Upper lobe of left lung (tissue), 6 donors: ENCODE results near the gene AAK1. TPM values are rescaled to one million over a fixed set of nuclear protein-coding genes. Genes with fewer than 3 reads are reported as not detected.
A peak's percentile ranks its signal among the peaks of the same experiment; 100 is the strongest.

Source experiments
- ATAC-seq, 2 donors: fragments of 200-7000 bp; cut with Tn5 transposase; one replicate each; pipeline ENCODE4 v1.9.1; 2022; ENCODE audit warnings: mild to moderate bottlenecking in 2 of 2, moderate library complexity in 2 of 2; ENCODE audit not compliant: low FRiP score in 2 of 2
- DNase-seq, 2 donors: peaks; one replicate each; pipeline ENCODE4 v3.0.0-alpha.2; 2019 to 2020
- H3K27ac ChIP-seq, 4 donors: fragments of 200-600 bp; sonication (generic); one replicate each; pipeline ENCODE4 v1.5.1; 2016 to 2019
- H3K27me3 ChIP-seq, 4 donors: fragments of 200-600 bp; sonication (generic); one replicate each; pipeline ENCODE4 v1.5.1; 2017 to 2019
- H3K36me3 ChIP-seq, 4 donors: fragments of 200-600 bp; sonication (generic); one replicate each; pipeline ENCODE4 v1.5.1; 2016 to 2019
- H3K4me1 ChIP-seq, 4 donors: fragments of 200-600 bp; sonication (generic); one replicate each; pipeline ENCODE4 v1.5.1; 2018 to 2019
- H3K4me3 ChIP-seq, 4 donors: fragments of 200-600 bp; sonication (generic); one replicate each; pipeline ENCODE4 v1.5.1; 2017 to 2019; ENCODE audit warnings: mild to moderate bottlenecking in 2 of 4, moderate library complexity in 1 of 4
- H3K9me3 ChIP-seq, 4 donors: fragments of 200-600 bp; sonication (generic); one replicate each; pipeline ENCODE4 v1.5.1; 2018 to 2019
- CTCF ChIP-seq, 6 experiments: fragments of 450-650 bp in 4 of 6; fragments of 200-600 bp in 2 of 6; sonication (generic) in 2 of 6; IDR thresholded peaks; one replicate each; pipeline ENCODE4 v1.5.1; 2016 to 2019; ENCODE audit warnings: antibody characterized with exemption in 6 of 6
- EP300 ChIP-seq, 4 donors: sonication (generic); formaldehyde crosslinking; IDR thresholded peaks; one replicate each; pipeline ENCODE4 v1.5.1; 2017; ENCODE audit warnings: antibody characterized with exemption in 4 of 4, control low read depth in 2 of 4
- POLR2A ChIP-seq, 4 donors: fragments of 450-650 bp; IDR thresholded peaks; one replicate each; pipeline ENCODE4 v1.5.1; 2016 to 2017; ENCODE audit warnings: antibody characterized with exemption in 4 of 4, mild to moderate bottlenecking in 2 of 4
- POLR2AphosphoS5 ChIP-seq, 2 donors: sonication (generic); formaldehyde crosslinking; IDR thresholded peaks; one replicate each; pipeline ENCODE4 v1.5.1; 2017; ENCODE audit warnings: antibody characterized with exemption in 2 of 2
- WGBS, 2 donors: methylation state at CpG; one replicate each; pipeline ENCODE4 v1.1.5; 2017 to 2018; 5-methylcytosine and 5-hydroxymethylcytosine counted together
- total RNA-seq, 6 donors: library from RNA; depleted of rRNA in 4 of 6; stranded (reverse); fragments of >200 nt in 4 of 6; gene quantifications; one replicate each; pipeline versions ENCODE4 v1.1.0 to v1.2.1, GENCODE V29; 2016 to 2021
- donor health status: DM: no; HTN: no; CAD: no; lungs with moderate emphysema.
- donor health status: DM: no; HTN: yes; CAD: no; lungs with severe emphysema.

Gene AAK1
- total RNA-seq, 6 donors from 2014 or later, result 45.1 to 105 (median 58.8) TPM

GRCh38 chr2:69603146-69603743, 40.3 kb downstream of the AAK1 start:
- Histone ChIP-seq H3K4me1 (peaks cover 0 to 12% (median under 1%) of the 10 kb centered on the region in 4 donors), H3K27me3 (no peaks in the 10 kb centered on the region), H3K36me3 (no peaks in the 10 kb centered on the region), H3K9me3 (no peaks in the 10 kb centered on the region), H3K27ac (no peak overlapping the region), H3K4me3 (no peak overlapping the region)
- 88 to 90% methylated on average over 4 of the region's 4 CpGs for WGBS, 2 donors
- no peak for ATAC-seq
- TF ChIP-seq EP300 (IDR thresholded peaks at IDR 0.05), result no peak
- no peak for TF ChIP-seq POLR2A (IDR thresholded peaks at IDR 0.05)
- TF ChIP-seq CTCF (IDR thresholded peaks at IDR 0.05), result no peak
- no peak for TF ChIP-seq POLR2AphosphoS5 (IDR thresholded peaks at IDR 0.05)
- no peak for DNase-seq

- peak in 1 of 2 donors; percentile 70 for ATAC-seq
- no peaks in the 10 kb centered on the region for H3K36me3 ChIP-seq
- H3K27ac ChIP-seq, result no peak overlapping the region
- H3K4me3 ChIP-seq, result no peak overlapping the region
- H3K4me1 ChIP-seq, result peaks cover 0 to 17% (median 4%) of the 10 kb centered on the region in 4 donors
- no peaks in the 10 kb centered on the region for H3K27me3 ChIP-seq
- no peaks in the 10 kb centered on the region for H3K9me3 ChIP-seq
- no peak for DNase-seq
- TF ChIP-seq POLR2A (IDR thresholded peaks at IDR 0.05) (no peak), EP300 (IDR thresholded peaks at IDR 0.05) (no peak), CTCF (IDR thresholded peaks at IDR 0.05) (no peak)
- WGBS, 2 donors, result 83 to 94% methylated on average over 2 of the region's 2 CpGs
Observed at GRCh38 chr2:69601179-69601612, 42.3 kb downstream of the AAK1 start.

- H3K27ac ChIP-seq, result no peak overlapping the region
- H3K4me3 ChIP-seq, result no peak overlapping the region
- TF ChIP-seq EP300 (IDR thresholded peaks at IDR 0.05) (no peak), POLR2A (IDR thresholded peaks at IDR 0.05) (no peak), POLR2AphosphoS5 (IDR thresholded peaks at IDR 0.05) (no peak), CTCF (IDR thresholded peaks at IDR 0.05) (no peak)
- ATAC-seq (no peak), DNase-seq (no peak)
- H3K9me3 ChIP-seq, result no peaks in the 10 kb centered on the region
- H3K4me1 ChIP-seq, result peaks cover 0 to 11% (median 4%) of the 10 kb centered on the region in 4 donors
- H3K36me3 ChIP-seq, result no peaks in the 10 kb centered on the region
- H3K27me3 ChIP-seq, result no peaks in the 10 kb centered on the region
- WGBS, 2 donors, result 80 to 92% methylated on average over 4 of the region's 4 CpGs
Observed at GRCh38 chr2:69600425-69600824, 43.1 kb downstream of the AAK1 start.

- no peaks in the 10 kb centered on the region for H3K9me3 ChIP-seq
- H3K4me3 ChIP-seq, result no peak overlapping the region
- H3K27ac ChIP-seq, result no peak overlapping the region
- H3K27me3 ChIP-seq, result no peaks in the 10 kb centered on the region
- WGBS, 2 donors, result 78 to 79% methylated on average over 5 of the region's 5 CpGs
- TF ChIP-seq POLR2AphosphoS5 (IDR thresholded peaks at IDR 0.05), result no peak
- no peak for ATAC-seq
- DNase-seq, result no peak
- no peaks in the 10 kb centered on the region for H3K36me3 ChIP-seq
- peaks cover 0 to 5% (median 4%) of the 10 kb centered on the region in 4 donors for H3K4me1 ChIP-seq
Observed at GRCh38 chr2:69597843-69598610, 45.5 kb downstream of the AAK1 start.

- Histone ChIP-seq H3K27ac (no peak overlapping the region), H3K9me3 (no peaks in the 10 kb centered on the region), H3K27me3 (no peaks in the 10 kb centered on the region), H3K4me3 (no peak overlapping the region), H3K4me1 (peaks cover 0 to 5% (median 4%) of the 10 kb centered on the region in 4 donors), H3K36me3 (no peaks in the 10 kb centered on the region)
- WGBS, 2 donors, result 60 to 78% methylated on average over 5 of the region's 5 CpGs
- TF ChIP-seq POLR2A (IDR thresholded peaks at IDR 0.05), result no peak
- no peak for TF ChIP-seq POLR2AphosphoS5 (IDR thresholded peaks at IDR 0.05)
- no peak for TF ChIP-seq EP300 (IDR thresholded peaks at IDR 0.05)
- TF ChIP-seq CTCF (IDR thresholded peaks at IDR 0.05), result no peak
- DNase-seq (no peak), ATAC-seq (no peak)
Observed at GRCh38 chr2:69597105-69597504, 46.4 kb downstream of the AAK1 start.
